ENCODE results near the gene FBLIM1.
A peak's percentile ranks its signal among the peaks of the same experiment; 100 is the strongest.

The FBLIM1 gene

GRCh38 chr1:15834406-15835204 is 76.0 kb downstream of the FBLIM1 start (continued):
- TF ChIP-seq ZBTB6 (tag by site-specific recombination; IDR thresholded peaks at IDR 0.05) (peak; percentile 94), ZBTB26 (tag by site-specific recombination; optimal IDR thresholded peaks at IDR 0.05) (peak; percentile 92), ZNF433 (tag by site-specific recombination; IDR thresholded peaks at IDR 0.05; ENCODE audit: low read depth) (no peak), EGR2 (tag by site-specific recombination; IDR thresholded peaks at IDR 0.05; ENCODE audit: low read depth) (peak; percentile 94), ZNF184 (tag by site-specific recombination; IDR thresholded peaks at IDR 0.05) (no peak), YY1 (tag by site-specific recombination; IDR thresholded peaks at IDR 0.05) (peak; percentile 95), ZSCAN18 (tag by site-specific recombination; IDR thresholded peaks at IDR 0.05) (no peak), IKZF3 (tag by site-specific recombination; IDR thresholded peaks at IDR 0.05) (peak; percentile 55; the same call in 1 of the 2 replicates), PBX3 (CRISPR knock-in tag; IDR thresholded peaks at IDR 0.05) (peak; percentile 78; the same call in 1 of the 2 replicates), ZIC2 (tag by site-specific recombination; IDR thresholded peaks at IDR 0.05) (peak; percentile 89), KLF8 (tag by site-specific recombination; IDR thresholded peaks at IDR 0.05) (peak; percentile 96), ZNF585B (tag by site-specific recombination; IDR thresholded peaks at IDR 0.05) (no peak), ZNF629 (tag by site-specific recombination; IDR thresholded peaks at IDR 0.05) (peak; percentile 72), ZBTB10 (tag by site-specific recombination; IDR thresholded peaks at IDR 0.05) (peak; percentile 22; the same call in 1 of the 2 replicates), OVOL3 (tag by site-specific recombination; IDR thresholded peaks at IDR 0.05) (peak; percentile 79; the same call in 1 of the 2 replicates), ZNF501 (tag by site-specific recombination; IDR thresholded peaks at IDR 0.05) (peak; percentile 73), ZNF18 (tag by site-specific recombination; IDR thresholded peaks at IDR 0.05) (peak; percentile 64), ZNF23 (tag by site-specific recombination; IDR thresholded peaks at IDR 0.05; ENCODE audit: borderline replicate concordance) (no peak), ZNF513 (tag by site-specific recombination; IDR thresholded peaks at IDR 0.05) (no peak), ZBTB8A (tag by site-specific recombination; IDR thresholded peaks at IDR 0.05) (peak; percentile 100), ZNF10 (tag by site-specific recombination; IDR thresholded peaks at IDR 0.05) (peak; percentile 52; the same call in 1 of the 2 replicates), ZBTB48 (tag by site-specific recombination; IDR thresholded peaks at IDR 0.05) (peak; percentile 42; the same call in 1 of the 2 replicates), TCF7L2 (IDR thresholded peaks at IDR 0.05; ENCODE audit: borderline replicate concordance, low read depth, low read length) (peak; percentile 99), PRDM4 (tag by site-specific recombination; IDR thresholded peaks at IDR 0.05) (peak; percentile 80), SP2 (tag by site-specific recombination; IDR thresholded peaks at IDR 0.05) (peak; percentile 80)

Measured in HEK293 (cell line).